Measurements from ENCODE around the gene DNAH14. TPM values are rescaled to one million over a fixed set of nuclear protein-coding genes. Genes with fewer than 3 reads are reported as not detected.

Gene DNAH14
- polyA plus RNA-seq, 1 donor (not counting 4 experiments of a cell fraction or from before 2014, with no cell fraction given), result 6.4 TPM

GRCh38 chr1:225121095-225121494, 191.6 kb downstream of the DNAH14 start:
- H3K4me2 ChIP-seq (ENCODE audit: control insufficient read depth, extremely low read depth, insufficient read depth, low read depth, low read length), result no peak overlapping the region
- no peaks in the 10 kb centered on the region for H3K4me1 ChIP-seq (ENCODE audit: control insufficient read depth, extremely low read depth, insufficient read depth, low read length)
- H4K20me1 ChIP-seq (ENCODE audit: control insufficient read depth, extremely low read depth, insufficient read depth, low read length), result no peaks in the 10 kb centered on the region
- TF ChIP-seq CTCF (optimal IDR thresholded peaks at IDR 0.05 in 1 of 3, IDR thresholded peaks at IDR 0.05 in 1 of 3, conservative IDR thresholded peaks at IDR 0.05 in 1 of 3; ENCODE audit: extremely low read depth in 1 of 3, insufficient read depth in 2 of 3, low read length in 3 of 3) (no peak), EZH2 (IDR thresholded peaks at IDR 0.05; ENCODE audit: low read length) (no peak)
- DNase-seq (ENCODE audit: low read depth, low spot score) (no peak), FAIRE-seq (no peak)
- H3K9me3 ChIP-seq (ENCODE audit: control insufficient read depth, low read depth, low read length), result no peaks in the 10 kb centered on the region
- H3K27ac ChIP-seq (ENCODE audit: control insufficient read depth, insufficient read depth, low read length), result no peak overlapping the region
- dilution Hi-C loops (cut with MboI; ENCODE audit: extremely low pct_ligation_motif_present, low sequenced_read_pairs), result no loop called here
- H3K27me3 ChIP-seq (ENCODE audit: control insufficient read depth, extremely low read depth, insufficient read depth, low read length), result no peaks in the 10 kb centered on the region
- H3K9me1 ChIP-seq (ENCODE audit: control insufficient read depth, extremely low read depth, insufficient read depth, low read length), result no peaks in the 10 kb centered on the region
- no peaks in the 10 kb centered on the region for H3K79me2 ChIP-seq (ENCODE audit: control insufficient read depth, insufficient read depth, low read length)
- no peak overlapping the region for H2AFZ ChIP-seq (ENCODE audit: control insufficient read depth, low read length)
- no peak overlapping the region for H3K4me3 ChIP-seq (ENCODE audit: control insufficient read depth in 2 of 3, extremely low read depth in 1 of 3, insufficient read depth in 2 of 3, low read depth in 1 of 3, low read length in 3 of 3)
- no peak overlapping the region for H3K9ac ChIP-seq (ENCODE audit: control insufficient read depth, extremely low read depth, insufficient read depth, low read length)
- no peaks in the 10 kb centered on the region for H3K36me3 ChIP-seq (ENCODE audit: control insufficient read depth in 2 of 2, extremely low read depth in 1 of 2, insufficient read depth in 2 of 2, low read length in 2 of 2)

GRCh38 chr1:225131869-225132268, 202.4 kb downstream of the DNAH14 start:
- Histone ChIP-seq H3K27me3 (ENCODE audit: control insufficient read depth, extremely low read depth, insufficient read depth, low read length) (no peaks in the 10 kb centered on the region), H3K27ac (ENCODE audit: control insufficient read depth, insufficient read depth, low read length) (no peak overlapping the region), H3K36me3 (ENCODE audit: control insufficient read depth in 2 of 2, extremely low read depth in 1 of 2, insufficient read depth in 2 of 2, low read length in 2 of 2) (no peaks in the 10 kb centered on the region), H3K4me2 (ENCODE audit: control insufficient read depth, extremely low read depth, insufficient read depth, low read depth, low read length) (no peak overlapping the region), H2AFZ (ENCODE audit: control insufficient read depth, low read length) (no peak overlapping the region), H4K20me1 (ENCODE audit: control insufficient read depth, extremely low read depth, insufficient read depth, low read length) (no peaks in the 10 kb centered on the region), H3K9ac (ENCODE audit: control insufficient read depth, extremely low read depth, insufficient read depth, low read length) (no peak overlapping the region), H3K4me1 (ENCODE audit: control insufficient read depth, extremely low read depth, insufficient read depth, low read length) (no peaks in the 10 kb centered on the region), H3K9me3 (ENCODE audit: control insufficient read depth, low read depth, low read length) (no peaks in the 10 kb centered on the region), H3K79me2 (ENCODE audit: control insufficient read depth, insufficient read depth, low read length) (no peaks in the 10 kb centered on the region), H3K9me1 (ENCODE audit: control insufficient read depth, extremely low read depth, insufficient read depth, low read length) (no peaks in the 10 kb centered on the region), H3K4me3 (ENCODE audit: control insufficient read depth in 2 of 3, extremely low read depth in 1 of 3, insufficient read depth in 2 of 3, low read depth in 1 of 3, low read length in 3 of 3) (no peak overlapping the region)
- TF ChIP-seq EZH2 (IDR thresholded peaks at IDR 0.05; ENCODE audit: low read length), result no peak
- no peak for TF ChIP-seq CTCF (optimal IDR thresholded peaks at IDR 0.05 in 1 of 3, IDR thresholded peaks at IDR 0.05 in 1 of 3, conservative IDR thresholded peaks at IDR 0.05 in 1 of 3; ENCODE audit: extremely low read depth in 1 of 3, insufficient read depth in 2 of 3, low read length in 3 of 3)
- dilution Hi-C loops (cut with MboI; ENCODE audit: extremely low pct_ligation_motif_present, low sequenced_read_pairs), result no loop called here
- no peak for FAIRE-seq
- DNase-seq (ENCODE audit: low read depth, low spot score), result no peak
